ENCODE data around the gene EEPD1.
"Not testable (repeated sequence)": the region's sequence is repeated elsewhere in the genome, so short reads cannot be mapped to it uniquely, and the experiment has no call there.

The EEPD1 gene

DNA sequence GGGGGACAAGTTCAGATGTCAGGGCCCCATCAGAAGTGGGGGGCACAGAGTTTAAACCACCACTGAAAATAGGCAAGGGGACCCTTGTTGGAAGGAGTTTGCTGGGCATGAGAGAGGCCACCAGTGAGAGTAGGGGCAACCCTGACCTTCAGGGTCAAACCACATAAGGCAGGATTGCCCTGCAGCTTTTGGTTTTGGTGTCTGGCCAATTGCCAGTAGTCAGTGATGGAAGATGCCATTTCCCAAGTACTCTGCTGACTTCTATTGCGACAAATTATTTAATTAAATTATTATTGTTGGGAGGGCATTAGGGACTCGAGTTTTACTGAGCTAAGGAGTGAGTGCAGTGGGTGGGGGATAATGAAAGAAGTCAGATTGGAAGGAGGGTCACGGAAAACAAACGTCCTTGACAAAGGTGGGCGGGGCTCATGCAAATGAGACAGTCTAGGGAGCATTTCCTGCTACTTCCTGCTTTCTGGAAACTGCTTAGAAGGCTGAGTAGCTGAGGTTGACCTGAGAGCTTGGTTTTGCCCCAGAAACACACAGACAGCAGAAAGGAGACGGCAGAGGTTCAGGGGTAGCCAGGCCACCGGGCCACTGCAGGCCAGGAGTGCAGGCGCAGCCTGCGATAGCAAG lies 162.4 kb downstream of the EEPD1 start:
- TF ChIP-seq, protein P1, sequence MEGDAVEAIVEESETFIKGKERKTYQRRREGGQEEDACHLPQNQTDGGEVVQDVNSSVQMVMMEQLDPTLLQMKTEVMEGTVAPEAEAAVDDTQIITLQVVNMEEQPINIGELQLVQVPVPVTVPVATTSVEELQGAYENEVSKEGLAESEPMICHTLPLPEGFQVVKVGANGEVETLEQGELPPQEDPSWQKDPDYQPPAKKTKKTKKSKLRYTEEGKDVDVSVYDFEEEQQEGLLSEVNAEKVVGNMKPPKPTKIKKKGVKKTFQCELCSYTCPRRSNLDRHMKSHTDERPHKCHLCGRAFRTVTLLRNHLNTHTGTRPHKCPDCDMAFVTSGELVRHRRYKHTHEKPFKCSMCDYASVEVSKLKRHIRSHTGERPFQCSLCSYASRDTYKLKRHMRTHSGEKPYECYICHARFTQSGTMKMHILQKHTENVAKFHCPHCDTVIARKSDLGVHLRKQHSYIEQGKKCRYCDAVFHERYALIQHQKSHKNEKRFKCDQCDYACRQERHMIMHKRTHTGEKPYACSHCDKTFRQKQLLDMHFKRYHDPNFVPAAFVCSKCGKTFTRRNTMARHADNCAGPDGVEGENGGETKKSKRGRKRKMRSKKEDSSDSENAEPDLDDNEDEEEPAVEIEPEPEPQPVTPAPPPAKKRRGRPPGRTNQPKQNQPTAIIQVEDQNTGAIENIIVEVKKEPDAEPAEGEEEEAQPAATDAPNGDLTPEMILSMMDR (IDR thresholded peaks at IDR 0.05; ENCODE audit: low read depth, low read length): no peak
- Histone ChIP-seq H3K27ac (no peak overlapping the region), H3K27me3 (ENCODE audit: insufficient read depth, low read depth, severe bottlenecking) (no peaks in the 10 kb centered on the region), H3K4me3 (ENCODE audit: low read depth, low read length) (no peak overlapping the region), H3K9me3 (ENCODE audit: severe bottlenecking) (no peaks in the 10 kb centered on the region), H3K36me3 (no peaks in the 10 kb centered on the region)
- DNase-seq: no peak

DNA sequence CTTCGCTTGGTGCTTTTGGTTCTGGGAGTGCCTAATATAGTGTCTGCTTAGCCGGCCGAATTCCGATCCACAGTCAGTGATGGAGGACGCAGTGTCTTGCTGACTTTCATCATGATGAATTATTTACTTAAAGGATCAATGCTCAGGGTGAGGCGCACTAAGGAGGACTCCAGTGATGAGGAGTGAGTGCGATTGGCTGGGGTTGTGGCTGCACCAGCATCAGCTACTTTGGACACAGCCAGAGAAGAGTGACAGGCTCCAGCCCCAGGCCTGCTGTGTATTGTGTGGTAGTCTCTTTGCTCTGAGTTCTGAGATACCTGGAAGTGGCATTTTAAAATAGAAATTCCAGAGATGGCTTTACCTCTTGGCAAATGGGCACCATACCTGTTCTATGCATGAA lies 163.3 kb downstream of the EEPD1 start:
- no peak for DNase-seq
- TF ChIP-seq, protein P1 (IDR thresholded peaks at IDR 0.05; ENCODE audit: low read depth, low read length): no peak
- peaks cover under 1% of the 10 kb centered on the region for H3K9me3 ChIP-seq (ENCODE audit: severe bottlenecking)
- H3K36me3 ChIP-seq: no peaks in the 10 kb centered on the region
- H3K4me3 ChIP-seq (ENCODE audit: low read depth, low read length): no peak overlapping the region
- no peaks in the 10 kb centered on the region for H3K27me3 ChIP-seq (ENCODE audit: insufficient read depth, low read depth, severe bottlenecking)
- no peak overlapping the region for H3K27ac ChIP-seq

DNA sequence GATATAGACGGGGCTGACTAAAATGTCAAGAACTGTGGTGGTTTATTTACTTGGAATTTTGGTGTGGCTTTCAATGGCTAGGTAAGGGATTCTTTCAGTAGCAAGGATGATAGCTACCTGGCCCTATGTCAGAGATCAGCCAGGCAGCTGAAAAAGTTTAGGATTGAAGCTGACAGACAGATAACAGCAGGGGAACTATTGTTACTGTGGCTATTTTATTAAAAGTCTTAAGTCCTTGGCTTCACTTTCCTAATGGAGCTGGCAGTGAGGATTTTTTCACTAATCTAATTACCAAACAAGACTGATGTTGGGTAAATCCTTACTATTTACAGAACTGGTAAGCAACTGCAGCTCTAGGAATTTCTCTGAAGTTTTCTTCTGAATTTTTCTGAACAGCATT lies 164.2 kb downstream of the EEPD1 start:
- Histone ChIP-seq H3K36me3 (no peaks in the 10 kb centered on the region), H3K4me3 (ENCODE audit: low read depth, low read length) (no peak overlapping the region), H3K27me3 (ENCODE audit: insufficient read depth, low read depth, severe bottlenecking) (no peaks in the 10 kb centered on the region), H3K9me3 (ENCODE audit: severe bottlenecking) (peaks cover 4% of the 10 kb centered on the region), H3K27ac (no peak overlapping the region)
- no peak for DNase-seq
- TF ChIP-seq, protein P1 (IDR thresholded peaks at IDR 0.05; ENCODE audit: low read depth, low read length): no peak

DNA sequence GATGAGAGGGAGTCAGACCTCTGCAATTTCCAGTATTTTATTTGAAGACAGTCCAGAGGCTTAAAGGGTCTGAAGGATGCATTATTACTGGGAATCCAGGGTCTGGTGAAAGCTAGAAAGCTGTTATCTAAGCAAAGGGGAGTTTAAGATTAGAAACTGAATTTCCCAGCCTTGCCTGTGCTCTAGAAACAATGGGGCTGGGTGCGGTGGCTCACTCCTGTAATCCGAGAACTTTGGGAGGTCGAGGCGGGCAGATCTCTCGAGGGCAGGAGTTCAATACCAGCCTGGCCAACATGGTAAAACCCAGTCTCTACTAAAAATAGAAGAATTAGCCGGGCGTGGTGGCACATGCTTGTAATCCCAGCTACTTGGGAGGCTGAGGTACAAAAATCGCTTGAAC lies 165.1 kb downstream of the EEPD1 start:
- H3K27ac ChIP-seq: no peak overlapping the region
- no peaks in the 10 kb centered on the region for H3K36me3 ChIP-seq
- TF ChIP-seq, protein P1 (IDR thresholded peaks at IDR 0.05; ENCODE audit: low read depth, low read length): no peak
- no peaks in the 10 kb centered on the region for H3K27me3 ChIP-seq (ENCODE audit: insufficient read depth, low read depth, severe bottlenecking)
- no peak overlapping the region for H3K4me3 ChIP-seq (ENCODE audit: low read depth, low read length)
- no peak for DNase-seq
- peaks cover 4% of the 10 kb centered on the region for H3K9me3 ChIP-seq (ENCODE audit: severe bottlenecking)

DNA sequence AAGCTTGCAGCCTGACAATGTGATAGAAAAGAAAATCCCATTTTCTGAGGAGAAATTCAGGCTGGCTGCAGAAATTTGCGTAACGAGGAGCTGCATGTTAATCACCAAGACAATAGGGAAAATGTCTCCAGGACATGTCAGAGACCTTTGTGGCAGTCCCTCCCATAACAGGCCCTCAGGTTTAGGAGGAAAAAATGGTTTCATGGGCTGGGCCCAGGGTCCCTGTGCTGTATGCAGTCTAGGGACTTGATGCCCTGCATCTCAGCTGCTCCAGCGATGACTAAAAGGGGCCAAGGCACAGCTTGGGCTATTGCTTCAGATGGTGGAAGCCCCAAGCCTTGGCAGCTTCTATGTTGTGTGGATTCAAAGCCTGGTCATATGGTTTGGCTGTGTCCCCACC lies 168.2 kb downstream of the EEPD1 start:
- H3K27me3 ChIP-seq (ENCODE audit: insufficient read depth, low read depth, severe bottlenecking); H3K36me3 ChIP-seq; DNase-seq; H3K27ac ChIP-seq; H3K4me3 ChIP-seq (ENCODE audit: low read depth, low read length); H3K9me3 ChIP-seq (ENCODE audit: severe bottlenecking): not testable (repeated sequence)

DNA sequence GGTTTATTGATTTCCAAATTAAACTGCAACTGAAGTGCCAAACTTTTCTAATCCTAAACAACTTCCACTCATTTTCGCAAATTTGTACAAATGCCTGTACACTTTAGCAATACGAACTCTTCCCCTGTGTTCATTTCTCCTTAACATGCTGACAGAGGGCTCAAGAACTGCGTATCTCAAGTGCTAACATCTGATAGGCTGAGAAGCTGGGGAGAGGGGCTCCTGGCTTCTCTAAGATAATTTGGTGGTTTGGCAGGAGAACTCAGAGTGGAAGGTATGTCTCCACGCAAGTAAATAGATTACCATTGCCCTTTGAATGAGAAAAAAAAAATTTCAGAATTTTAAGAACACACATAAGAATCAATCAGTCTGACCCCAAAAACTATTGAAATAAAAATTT lies 183.3 kb downstream of the EEPD1 start:
- TF ChIP-seq, protein P1 (IDR thresholded peaks at IDR 0.05; ENCODE audit: low read depth, low read length): no peak
- H3K36me3 ChIP-seq: peaks cover 9% of the 10 kb centered on the region; the same call in 1 of the 2 replicates
- H3K4me3 ChIP-seq (ENCODE audit: low read depth, low read length): no peak overlapping the region
- H3K27me3 ChIP-seq (ENCODE audit: insufficient read depth, low read depth, severe bottlenecking): no peaks in the 10 kb centered on the region
- no peaks in the 10 kb centered on the region for H3K9me3 ChIP-seq (ENCODE audit: severe bottlenecking)
- H3K27ac ChIP-seq: no peak overlapping the region
- no peak for DNase-seq
